ENCODE measurements around the gene CABP2.

GRCh38 chr11:67572305-67572704 is 49.1 kb upstream of the CABP2 start:
- no peak for TF ChIP-seq CTCF (IDR thresholded peaks at IDR 0.05)
- TF ChIP-seq POLR2A (IDR thresholded peaks at IDR 0.05), result no peak

Data from Peyer's patch (tissue), 4 donors.